ENCODE data around the gene ST3GAL4.

DNA sequence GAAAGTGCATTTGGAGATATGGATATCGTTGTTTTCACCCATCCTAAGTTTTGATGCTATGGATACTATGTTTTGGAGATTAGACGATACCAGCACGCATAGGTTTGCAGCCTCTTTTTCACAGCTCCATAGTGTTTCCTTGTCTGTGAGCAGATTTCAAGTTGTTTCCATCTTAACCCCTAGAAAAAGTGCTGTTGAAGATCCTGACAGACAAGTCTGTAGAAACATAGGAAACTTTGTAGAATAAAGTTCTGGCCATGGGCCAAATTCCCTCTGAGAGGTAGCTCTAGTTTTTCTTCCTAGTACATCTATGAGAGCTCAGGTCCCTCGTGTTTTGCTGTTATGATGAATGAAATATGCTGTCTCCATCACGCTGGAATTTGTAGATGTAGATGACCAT, 32.4 kb downstream of the ST3GAL4 start:
- TF ChIP-seq POLR2A (IDR thresholded peaks at IDR 0.05) = no peak
- TF ChIP-seq, protein P1, sequence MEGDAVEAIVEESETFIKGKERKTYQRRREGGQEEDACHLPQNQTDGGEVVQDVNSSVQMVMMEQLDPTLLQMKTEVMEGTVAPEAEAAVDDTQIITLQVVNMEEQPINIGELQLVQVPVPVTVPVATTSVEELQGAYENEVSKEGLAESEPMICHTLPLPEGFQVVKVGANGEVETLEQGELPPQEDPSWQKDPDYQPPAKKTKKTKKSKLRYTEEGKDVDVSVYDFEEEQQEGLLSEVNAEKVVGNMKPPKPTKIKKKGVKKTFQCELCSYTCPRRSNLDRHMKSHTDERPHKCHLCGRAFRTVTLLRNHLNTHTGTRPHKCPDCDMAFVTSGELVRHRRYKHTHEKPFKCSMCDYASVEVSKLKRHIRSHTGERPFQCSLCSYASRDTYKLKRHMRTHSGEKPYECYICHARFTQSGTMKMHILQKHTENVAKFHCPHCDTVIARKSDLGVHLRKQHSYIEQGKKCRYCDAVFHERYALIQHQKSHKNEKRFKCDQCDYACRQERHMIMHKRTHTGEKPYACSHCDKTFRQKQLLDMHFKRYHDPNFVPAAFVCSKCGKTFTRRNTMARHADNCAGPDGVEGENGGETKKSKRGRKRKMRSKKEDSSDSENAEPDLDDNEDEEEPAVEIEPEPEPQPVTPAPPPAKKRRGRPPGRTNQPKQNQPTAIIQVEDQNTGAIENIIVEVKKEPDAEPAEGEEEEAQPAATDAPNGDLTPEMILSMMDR (IDR thresholded peaks at IDR 0.05) = no peak

All from testis (tissue), 2 donors.